HG03280 (cell line): ENCODE data around the gene PSTPIP1.

Experiments used
- ATAC-seq: cut with Tn5 transposase; IDR thresholded peaks from one replicate; pipeline ENCODE4 v1.9.1; 2021; ENCODE audit warnings: mild to moderate bottlenecking, moderate library complexity; ENCODE audit not compliant: unreplicated experiment

PSTPIP1 gene

GRCh38 chr15:76998663-76999285 is 3.8 kb downstream of the PSTPIP1 start:
- ATAC-seq = no peak

GRCh38 chr15:76999996-77000395 is 5.1 kb downstream of the PSTPIP1 start:
- no peak for ATAC-seq

- ATAC-seq = no peak
These were observed 6.4 kb downstream of the PSTPIP1 start for GRCh38 chr15:77001351-77001750.

DNA sequence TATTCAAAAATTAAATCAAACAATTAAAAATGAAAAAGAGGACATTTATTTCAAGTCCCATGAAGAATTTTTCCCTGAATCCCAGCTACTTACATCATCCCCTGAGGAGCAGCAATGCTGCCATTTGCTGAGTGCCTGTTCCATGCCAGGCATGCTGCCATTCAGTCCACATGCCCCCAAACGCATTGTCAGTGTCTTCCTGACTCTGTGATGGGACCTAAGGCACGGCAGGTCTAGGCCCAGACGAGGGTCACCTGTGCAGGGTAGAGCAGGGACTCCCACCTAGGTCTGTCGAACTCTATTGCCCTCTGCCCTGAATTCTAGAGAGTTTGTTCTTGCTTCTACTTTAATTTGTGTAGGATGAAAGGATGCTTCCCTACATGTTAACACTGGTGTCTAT is 7.0 kb downstream of the PSTPIP1 start:
- no peak for ATAC-seq

GRCh38 chr15:77002436-77002835 is 7.5 kb downstream of the PSTPIP1 start:
- no peak for ATAC-seq

GRCh38 chr15:77002954-77003912 is 8.3 kb downstream of the PSTPIP1 start:
- ATAC-seq = peak; percentile 65

DNA sequence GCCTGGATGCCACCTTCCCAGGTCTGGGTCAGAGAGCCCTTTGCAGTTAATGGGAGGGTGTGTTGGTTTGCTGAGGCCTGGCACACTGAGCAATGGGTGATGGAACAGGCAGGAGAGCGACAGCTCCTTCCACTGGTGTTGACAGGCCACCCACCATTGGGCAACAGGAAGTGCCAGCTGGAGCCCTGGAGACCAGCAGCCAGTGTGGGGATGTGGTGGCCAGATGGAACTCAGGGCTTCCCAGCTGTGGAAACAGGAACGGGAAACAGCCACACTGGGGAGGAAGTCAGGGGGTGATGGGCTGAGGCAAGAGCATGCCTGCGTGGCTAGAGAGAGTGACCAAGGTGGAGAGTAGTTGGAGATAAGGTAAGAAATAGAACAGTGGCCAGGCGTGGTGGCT is 9.3 kb downstream of the PSTPIP1 start:
- ATAC-seq = no peak

DNA sequence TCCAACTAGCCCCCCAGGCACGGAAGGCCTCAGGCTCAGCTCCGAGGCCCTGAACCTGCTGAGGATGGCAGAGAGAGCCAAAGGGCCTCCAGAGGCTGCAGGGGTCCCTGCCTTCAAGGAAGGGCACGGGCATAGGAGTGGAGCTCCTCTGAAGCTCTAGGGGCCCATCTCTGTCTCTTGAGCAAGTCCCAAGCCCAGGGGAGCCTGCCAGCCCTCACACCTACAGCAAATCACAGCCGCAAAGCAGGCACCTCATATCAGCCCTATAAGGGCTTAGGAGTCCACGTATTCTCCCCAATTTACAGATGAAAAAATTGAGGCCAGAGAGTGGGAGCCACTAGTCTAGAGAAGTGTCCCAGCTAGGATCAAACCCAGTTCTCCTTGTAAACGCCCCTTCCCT is 14.2 kb downstream of the PSTPIP1 start:
- ATAC-seq = no peak

DNA sequence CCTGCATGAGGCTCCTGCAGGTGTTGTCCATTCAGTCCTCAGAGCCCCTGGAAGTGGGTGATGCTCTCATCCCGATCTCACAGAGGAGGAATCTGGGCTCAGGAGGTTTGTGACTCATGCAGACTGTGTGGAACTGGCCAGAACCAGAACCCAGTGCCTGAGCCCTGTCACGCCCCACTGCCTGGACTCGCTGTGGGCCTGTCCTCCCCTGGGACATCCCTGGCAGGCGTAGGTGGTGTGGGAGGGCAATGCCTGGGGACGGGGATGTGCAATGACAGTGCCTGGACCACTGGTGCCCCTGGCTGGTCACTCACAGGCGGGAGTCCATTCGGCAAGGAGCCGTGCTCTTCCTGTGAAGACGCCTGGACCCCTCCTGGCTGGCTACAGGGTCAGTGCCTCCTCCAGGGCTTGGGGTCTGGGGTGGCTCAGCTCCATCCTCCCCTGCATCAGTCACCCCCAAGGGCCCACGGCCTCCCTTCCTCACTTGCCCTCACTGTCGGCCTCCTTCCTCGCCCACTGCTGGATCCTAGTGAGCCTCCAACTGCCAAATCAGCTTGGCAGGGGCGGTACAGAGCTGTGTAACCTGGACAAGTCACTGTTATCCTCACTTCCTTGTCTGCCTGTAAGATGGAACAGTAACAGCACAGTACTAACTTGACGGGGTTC is 14.9 kb downstream of the PSTPIP1 start:
- ATAC-seq = no peak

- no peak for ATAC-seq
These were observed 15.4 kb downstream of the PSTPIP1 start for GRCh38 chr15:77010312-77010686.

- ATAC-seq = no peak
These were observed 15.9 kb downstream of the PSTPIP1 start for GRCh38 chr15:77010857-77011256.

GRCh38 chr15:77012117-77012712 is 17.3 kb downstream of the PSTPIP1 start:
- ATAC-seq = no peak

GRCh38 chr15:77012868-77013267 is 17.9 kb downstream of the PSTPIP1 start:
- no peak for ATAC-seq

DNA sequence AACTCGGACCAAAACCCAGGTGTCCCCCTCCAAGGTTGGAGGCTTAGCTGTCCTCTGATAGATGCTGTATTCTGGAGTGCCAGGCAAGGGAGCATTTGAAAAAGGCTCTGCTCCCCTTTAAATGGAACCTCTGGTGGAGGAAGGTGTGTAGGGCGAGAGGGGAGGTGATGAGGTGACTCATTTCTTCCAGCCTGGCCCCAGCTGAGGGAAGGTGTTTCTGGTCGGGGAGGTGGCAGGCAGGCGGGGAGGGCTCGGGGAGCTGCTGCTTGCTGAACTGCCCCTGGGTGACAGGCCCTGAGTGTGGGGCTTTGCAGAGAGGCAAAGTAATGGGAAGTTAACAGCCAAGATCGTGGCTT is 18.8 kb downstream of the PSTPIP1 start:
- ATAC-seq = peak; percentile 41

GRCh38 chr15:77014132-77015081 is 19.5 kb downstream of the PSTPIP1 start:
- peak; percentile 42 for ATAC-seq

GRCh38 chr15:77015646-77016320 is 20.9 kb downstream of the PSTPIP1 start:
- no peak for ATAC-seq

- no peak for ATAC-seq
These were observed 21.4 kb downstream of the PSTPIP1 start for GRCh38 chr15:77016321-77016695.

DNA sequence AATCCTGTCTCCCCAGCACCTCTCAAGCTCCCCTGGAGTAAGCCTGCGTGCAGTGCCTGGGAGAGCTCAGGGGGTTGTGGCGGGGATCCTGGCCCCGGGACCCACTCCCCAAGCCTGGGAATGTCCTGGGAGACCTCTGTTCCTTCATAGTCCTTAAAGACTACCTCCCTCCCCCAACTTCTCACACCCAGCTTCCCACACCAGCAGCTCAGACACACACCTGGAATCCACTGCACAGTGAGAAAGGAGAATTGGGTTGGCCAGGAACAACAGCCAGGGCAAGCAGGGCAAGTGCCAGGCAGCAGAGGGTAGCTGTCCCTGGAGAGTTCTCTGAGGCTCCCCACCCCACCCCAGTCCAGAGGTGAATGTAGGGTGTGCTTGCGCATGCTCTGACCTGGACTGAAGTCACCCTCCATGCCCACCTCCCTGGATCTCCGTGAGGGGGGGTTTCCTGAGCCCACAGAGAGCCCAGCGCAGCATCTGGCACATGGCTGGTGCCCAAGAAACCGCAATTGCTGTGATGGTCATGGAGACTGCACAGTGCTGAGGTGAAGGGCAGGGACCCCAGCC is 22.2 kb downstream of the PSTPIP1 start:
- ATAC-seq = no peak
